Measurements from ENCODE around the gene DIAPH2.

DIAPH2 gene

GRCh38 chrX:97039363-97040029 is 354.9 kb downstream of the DIAPH2 start:
- no peak for TF ChIP-seq CTCF (IDR thresholded peaks at IDR 0.05; ENCODE audit: low read depth, low read length, missing control alignments)
- no peak overlapping the region for H3K4me3 ChIP-seq (replicated peaks; ENCODE audit: low read depth, low read length)
- no peak for DNase-seq (ENCODE audit: extremely low read depth, low read depth)

- no peak overlapping the region for H3K4me3 ChIP-seq (replicated peaks; ENCODE audit: low read depth, low read length)
- DNase-seq (ENCODE audit: extremely low read depth, low read depth) = no peak
- no peak for TF ChIP-seq CTCF (IDR thresholded peaks at IDR 0.05; ENCODE audit: low read depth, low read length, missing control alignments)
Measured at GRCh38 chrX:97045470-97045869, 360.8 kb downstream of the DIAPH2 start.

- no peak for DNase-seq (ENCODE audit: extremely low read depth, low read depth)
- no peak for TF ChIP-seq CTCF (IDR thresholded peaks at IDR 0.05; ENCODE audit: low read depth, low read length, missing control alignments)
- no peak overlapping the region for H3K4me3 ChIP-seq (replicated peaks; ENCODE audit: low read depth, low read length)
Measured at GRCh38 chrX:97046867-97047266, 362.2 kb downstream of the DIAPH2 start.

- no peak for DNase-seq (ENCODE audit: extremely low read depth, low read depth)
- no peak for TF ChIP-seq CTCF (IDR thresholded peaks at IDR 0.05; ENCODE audit: low read depth, low read length, missing control alignments)
Measured at GRCh38 chrX:97050392-97050791, 365.8 kb downstream of the DIAPH2 start.

GRCh38 chrX:97057349-97057909 is 372.8 kb downstream of the DIAPH2 start:
- DNase-seq (ENCODE audit: extremely low read depth, low read depth) = no peak
- no peak for TF ChIP-seq CTCF (IDR thresholded peaks at IDR 0.05; ENCODE audit: low read depth, low read length, missing control alignments)
- no peak overlapping the region for H3K4me3 ChIP-seq (replicated peaks; ENCODE audit: low read depth, low read length)

More at GRCh38 chrX:97050392-97050791, 365.8 kb downstream of the DIAPH2 start:
- no peak overlapping the region for H3K4me3 ChIP-seq (replicated peaks; ENCODE audit: low read depth, low read length)

GRCh38 chrX:97060020-97060419 is 375.4 kb downstream of the DIAPH2 start:
- no peak overlapping the region for H3K4me3 ChIP-seq (replicated peaks; ENCODE audit: low read depth, low read length)
- no peak for TF ChIP-seq CTCF (IDR thresholded peaks at IDR 0.05; ENCODE audit: low read depth, low read length, missing control alignments)
- no peak for DNase-seq (ENCODE audit: extremely low read depth, low read depth)

Measured in HFF-Myc (cell line).